CD14-positive monocyte (primary cell): ENCODE results near the gene ACTBL2. TPM values are rescaled to one million over a fixed set of nuclear protein-coding genes. Genes with fewer than 3 reads are reported as not detected.

Source experiments
- DNase-seq, 3 donors: peaks; one replicate each; pipeline ENCODE4 v3.0.0-alpha.2; 2011 to 2022
- H2AFZ ChIP-seq: 2 replicates; pipeline ENCODE4 v1.6.0; 2012; ENCODE audit warnings: mild to moderate bottlenecking, low read depth, low read length, inconsistent platforms; ENCODE audit not compliant: insufficient read depth, poor library complexity, severe bottlenecking
- H3K27ac ChIP-seq, 2 donors: 1 replicate in 1 of 2; 2 replicates in 1 of 2; pipeline ENCODE4 v1.5.1; 2012 to 2013; ENCODE audit warnings: low read length in 2 of 2, control low read depth in 1 of 2, inconsistent platforms in 1 of 2, low read depth in 1 of 2, mild to moderate bottlenecking in 1 of 2
- H3K27me3 ChIP-seq, 2 donors: one replicate each; pipeline versions ENCODE4 v1.6.0 to v1.6.1; 2011 to 2013; ENCODE audit warnings: low read length in 2 of 2; ENCODE audit not compliant: control insufficient read depth in 2 of 2, insufficient read depth in 2 of 2
- H3K36me3 ChIP-seq, 2 donors: replicated peaks in 1 of 2; 1 replicate in 1 of 2; 2 replicates in 1 of 2; pipeline versions ENCODE4 v1.5.1 to v1.6.1; 2012 to 2013; ENCODE audit warnings: low read length in 2 of 2, control low read depth in 1 of 2, inconsistent platforms in 1 of 2, mild to moderate bottlenecking in 1 of 2; ENCODE audit not compliant: insufficient read depth in 2 of 2, control insufficient read depth in 1 of 2
- H3K4me1 ChIP-seq, 2 donors: 1 replicate in 1 of 2; 2 replicates in 1 of 2; pipeline versions ENCODE4 v1.5.1 to v1.6.1; 2012 to 2013; ENCODE audit warnings: low read length in 2 of 2, control low read depth in 1 of 2, inconsistent platforms in 1 of 2, mild to moderate bottlenecking in 1 of 2, moderate library complexity in 1 of 2; ENCODE audit not compliant: insufficient read depth in 2 of 2, control insufficient read depth in 1 of 2
- H3K4me2 ChIP-seq: replicated peaks from 2 replicates; pipeline ENCODE3; 2012; ENCODE audit warnings: low read length, moderate library complexity, mild to moderate bottlenecking; ENCODE audit not compliant: poor library complexity, severe bottlenecking; ENCODE audit errors: extremely low read depth
- H3K4me3 ChIP-seq, 3 experiments: fragments of 200-600 bp in 1 of 3; sonication (generic) in 1 of 3; replicated peaks in 1 of 3; 1 replicate in 2 of 3; 2 replicates in 1 of 3; pipeline ENCODE4 v1.5.1; 2011 to 2013; ENCODE audit warnings: low read length in 3 of 3, mild to moderate bottlenecking in 3 of 3, control low read depth in 2 of 3, low read depth in 2 of 3, inconsistent platforms in 1 of 3, moderate library complexity in 1 of 3
- H3K79me2 ChIP-seq: 2 replicates; pipeline ENCODE4 v1.6.0; 2012; ENCODE audit warnings: mild to moderate bottlenecking, control low read depth, inconsistent platforms, low read length, moderate library complexity; ENCODE audit not compliant: insufficient read depth
- H3K9ac ChIP-seq: 2 replicates; pipeline ENCODE4 v1.6.0; 2017; ENCODE audit warnings: low read length, mild to moderate bottlenecking; ENCODE audit not compliant: insufficient read depth, poor library complexity, severe bottlenecking
- H3K9me3 ChIP-seq, 2 donors: replicated peaks in 1 of 2; 1 replicate in 1 of 2; 2 replicates in 1 of 2; pipeline versions ENCODE4 v1.5.1 to v1.6.1; 2012 to 2013; ENCODE audit warnings: low read length in 2 of 2, control low read depth in 1 of 2; ENCODE audit not compliant: control insufficient read depth in 1 of 2, insufficient read depth in 1 of 2
- H4K20me1 ChIP-seq: 2 replicates; pipeline ENCODE4 v1.6.0; 2012; ENCODE audit warnings: mild to moderate bottlenecking, low read length, control low read depth, moderate library complexity; ENCODE audit not compliant: insufficient read depth
- H3K27ac Mint-ChIP-seq, 7 donors: one replicate each; pipeline ENCODE4 v1.8.0; 2020; ENCODE audit warnings: mild to moderate bottlenecking in 7 of 7, mixed read lengths in 7 of 7, moderate library complexity in 6 of 7, inconsistent platforms in 2 of 7
- H3K27me3 Mint-ChIP-seq, 3 donors: one replicate each; pipeline ENCODE4 v1.8.0; 2021 to 2022; ENCODE audit warnings: low read depth in 3 of 3, mild to moderate bottlenecking in 3 of 3, mixed read lengths in 3 of 3, moderate library complexity in 3 of 3, inconsistent platforms in 1 of 3
- H3K36me3 Mint-ChIP-seq, 2 donors: one replicate each; pipeline ENCODE4 v1.8.0; 2020; ENCODE audit warnings: mixed read lengths in 2 of 2, inconsistent platforms in 1 of 2, mild to moderate bottlenecking in 1 of 2
- H3K4me1 Mint-ChIP-seq: one replicate; pipeline ENCODE4 v1.8.0; 2020; ENCODE audit warnings: mild to moderate bottlenecking, mixed read lengths
- H3K4me3 Mint-ChIP-seq, 2 donors: one replicate each; pipeline ENCODE4 v1.8.0; 2020; ENCODE audit warnings: mild to moderate bottlenecking in 2 of 2, mixed read lengths in 2 of 2, moderate library complexity in 1 of 2
- H3K9me3 Mint-ChIP-seq, 7 donors: one replicate each; pipeline ENCODE4 v1.8.0; 2020 to 2022; ENCODE audit warnings: mixed read lengths in 7 of 7, mild to moderate bottlenecking in 6 of 7, moderate library complexity in 6 of 7, inconsistent platforms in 2 of 7
- WGBS: methylation state at CpG from one replicate; pipeline ENCODE4 v1.1.5; 2013; ENCODE audit warnings: missing lambda C conversion rate; ENCODE audit not compliant: insufficient coverage; 5-methylcytosine and 5-hydroxymethylcytosine counted together
- intact Hi-C, 2 donors: fragments of 100-400 bp; cut with micrococcal nuclease; formaldehyde crosslinking; loops; one replicate each; pipeline versions ENCODE4 v1.15.0 to v1.15.1; 2023
- polyA plus RNA-seq, 3 donors: library from polyadenylated mRNA; depleted of rRNA in 1 of 3; unstranded in 2 of 3; stranded (reverse) in 1 of 3; fragments of 300-500 nt in 2 of 3; fragments of >200 nt in 1 of 3; fragmentation: Illumina TruSeq in 2 of 3; gene quantifications; 1 replicate in 2 of 3; 2 replicates in 1 of 3; pipeline ENCODE4 v1.2.3, GENCODE V29; 2012 to 2021
- TF ChIP-seq, protein P1 (sequence below): fragments of 200-600 bp; IDR thresholded peaks from one replicate; pipeline ENCODE4 v1.8.0; 2022; ENCODE audit warnings: antibody characterized with exemption, mild to moderate bottlenecking

Gene ACTBL2
- polyA plus RNA-seq, 3 donors = not detected

DNA sequence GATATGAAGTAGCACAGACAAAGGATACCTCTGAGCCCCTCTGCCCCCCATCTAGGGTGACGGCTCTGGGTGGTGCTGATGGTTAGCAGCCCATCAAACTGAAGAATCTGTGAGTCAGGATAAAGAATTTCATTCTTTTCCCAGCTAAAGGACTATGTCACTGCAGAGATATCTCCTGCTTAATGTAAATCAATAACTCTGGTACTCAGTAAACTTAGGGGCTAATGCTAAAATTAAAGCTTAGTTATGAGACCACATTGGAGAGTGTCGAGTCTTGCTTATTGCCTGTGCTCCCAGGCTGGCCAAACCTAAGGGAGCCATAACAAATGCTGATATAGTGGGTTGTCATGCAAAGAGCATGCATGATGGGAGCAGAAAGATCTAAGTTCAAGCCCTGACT lies 25.6 kb upstream of the ACTBL2 start:
- no peaks in the 10 kb centered on the region for H4K20me1 ChIP-seq
- H3K4me2 ChIP-seq = no peak overlapping the region
- H3K9ac ChIP-seq = no peak overlapping the region
- Mint-ChIP-seq H3K4me3 (no peak overlapping the region), H3K36me3 (no peaks in the 10 kb centered on the region), H3K27me3 (peaks cover 0 to 1% (median 1%) of the 10 kb centered on the region in 3 donors), H3K9me3 (no peaks in the 10 kb centered on the region), H3K4me1 (no peaks in the 10 kb centered on the region), H3K27ac (no peak overlapping the region)
- WGBS = 100% methylated on average over 2 of the region's 2 CpGs
- H3K27me3 ChIP-seq = no peaks in the 10 kb centered on the region
- H3K36me3 ChIP-seq = no peaks in the 10 kb centered on the region
- H3K9me3 ChIP-seq = no peaks in the 10 kb centered on the region
- H3K4me1 ChIP-seq = no peaks in the 10 kb centered on the region
- intact Hi-C loops = no loop called here
- no peak overlapping the region for H3K27ac ChIP-seq
- H2AFZ ChIP-seq = no peak overlapping the region
- no peaks in the 10 kb centered on the region for H3K79me2 ChIP-seq
- DNase-seq = no peak
- TF ChIP-seq, protein P1, sequence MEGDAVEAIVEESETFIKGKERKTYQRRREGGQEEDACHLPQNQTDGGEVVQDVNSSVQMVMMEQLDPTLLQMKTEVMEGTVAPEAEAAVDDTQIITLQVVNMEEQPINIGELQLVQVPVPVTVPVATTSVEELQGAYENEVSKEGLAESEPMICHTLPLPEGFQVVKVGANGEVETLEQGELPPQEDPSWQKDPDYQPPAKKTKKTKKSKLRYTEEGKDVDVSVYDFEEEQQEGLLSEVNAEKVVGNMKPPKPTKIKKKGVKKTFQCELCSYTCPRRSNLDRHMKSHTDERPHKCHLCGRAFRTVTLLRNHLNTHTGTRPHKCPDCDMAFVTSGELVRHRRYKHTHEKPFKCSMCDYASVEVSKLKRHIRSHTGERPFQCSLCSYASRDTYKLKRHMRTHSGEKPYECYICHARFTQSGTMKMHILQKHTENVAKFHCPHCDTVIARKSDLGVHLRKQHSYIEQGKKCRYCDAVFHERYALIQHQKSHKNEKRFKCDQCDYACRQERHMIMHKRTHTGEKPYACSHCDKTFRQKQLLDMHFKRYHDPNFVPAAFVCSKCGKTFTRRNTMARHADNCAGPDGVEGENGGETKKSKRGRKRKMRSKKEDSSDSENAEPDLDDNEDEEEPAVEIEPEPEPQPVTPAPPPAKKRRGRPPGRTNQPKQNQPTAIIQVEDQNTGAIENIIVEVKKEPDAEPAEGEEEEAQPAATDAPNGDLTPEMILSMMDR = no peak
- no peak overlapping the region for H3K4me3 ChIP-seq

DNA sequence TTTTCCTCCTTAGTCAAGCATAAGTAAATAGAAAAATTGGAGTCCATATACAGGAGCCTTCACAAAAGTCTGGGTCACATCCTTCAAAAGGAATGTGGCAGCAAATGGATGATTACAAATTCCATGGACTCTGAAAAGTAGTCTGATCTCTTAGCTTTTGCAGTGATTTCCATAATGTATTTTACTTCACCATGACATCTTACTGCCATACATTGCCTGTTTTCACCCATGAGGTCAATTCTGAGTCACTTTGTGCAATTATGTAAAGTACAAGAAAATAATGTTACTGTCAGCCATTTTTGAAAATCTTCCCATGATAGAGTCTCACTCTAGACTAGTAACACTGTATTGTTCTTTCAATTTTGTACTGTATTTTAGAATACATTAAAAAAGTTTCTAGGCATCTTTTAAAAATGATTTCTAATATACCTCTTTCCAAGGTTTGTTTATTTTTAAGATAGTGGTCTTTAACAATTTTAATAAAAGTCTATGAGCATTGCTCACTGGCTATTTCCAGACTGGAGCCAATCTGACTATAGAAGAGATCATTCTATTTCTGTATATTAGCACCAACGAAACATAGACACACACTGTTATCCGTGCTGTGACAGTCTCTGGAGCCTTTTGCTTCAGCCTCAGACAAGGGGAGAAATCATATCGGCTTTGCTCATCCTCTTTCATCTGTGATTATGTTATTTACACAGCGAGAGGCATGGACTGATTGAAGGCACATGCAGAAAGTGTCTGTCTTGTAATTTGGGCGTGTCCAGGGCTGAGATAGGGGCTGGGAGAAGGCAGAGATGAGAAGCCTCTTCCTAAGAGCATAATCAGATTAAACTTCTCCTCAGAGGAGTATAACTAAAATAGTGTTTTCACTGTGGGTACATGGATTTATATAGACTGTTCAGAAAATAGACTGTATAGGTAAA lies 22.9 kb upstream of the ACTBL2 start:
- H3K4me3 Mint-ChIP-seq = no peak overlapping the region
- no peaks in the 10 kb centered on the region for H4K20me1 ChIP-seq
- H3K36me3 Mint-ChIP-seq = no peaks in the 10 kb centered on the region
- no peak overlapping the region for H2AFZ ChIP-seq
- no peaks in the 10 kb centered on the region for H3K27me3 ChIP-seq
- WGBS = no CpG with 5 or more reads among the region's 5 CpGs
- no peak overlapping the region for H3K27ac ChIP-seq
- no peaks in the 10 kb centered on the region for H3K9me3 Mint-ChIP-seq
- H3K4me1 ChIP-seq = no peaks in the 10 kb centered on the region
- intact Hi-C loops = no loop called here
- H3K79me2 ChIP-seq = no peaks in the 10 kb centered on the region
- no peak overlapping the region for H3K27ac Mint-ChIP-seq
- H3K4me1 Mint-ChIP-seq = no peaks in the 10 kb centered on the region
- DNase-seq = no peak
- H3K9ac ChIP-seq = no peak overlapping the region
- H3K4me2 ChIP-seq = no peak overlapping the region
- H3K4me3 ChIP-seq = no peak overlapping the region
- H3K36me3 ChIP-seq = no peaks in the 10 kb centered on the region
- TF ChIP-seq, protein P1 = no peak
- H3K9me3 ChIP-seq = no peaks in the 10 kb centered on the region
- peaks cover 0 to 1% (median 1%) of the 10 kb centered on the region in 3 donors for H3K27me3 Mint-ChIP-seq
